Uterus (tissue), 2 donors: ENCODE data around the gene SLC44A3.

Experiments
- POLR2A ChIP-seq, 2 donors: fragments of 450-650 bp; IDR thresholded peaks; one replicate each; pipeline ENCODE4 v1.6.1; 2016; ENCODE audit warnings: antibody characterized with exemption in 2 of 2, mild to moderate bottlenecking in 1 of 2, moderate library complexity in 1 of 2
- TF ChIP-seq, protein P1 (sequence below), 4 experiments: fragments of 200-600 bp in 2 of 4; fragments of 450-650 bp in 2 of 4; sonication (generic) in 2 of 4; IDR thresholded peaks; one replicate each; pipeline ENCODE4 v1.5.1; 2016 to 2019; ENCODE audit warnings: antibody characterized with exemption in 4 of 4, mild to moderate bottlenecking in 2 of 4, moderate library complexity in 1 of 4

- TF ChIP-seq, protein P1, sequence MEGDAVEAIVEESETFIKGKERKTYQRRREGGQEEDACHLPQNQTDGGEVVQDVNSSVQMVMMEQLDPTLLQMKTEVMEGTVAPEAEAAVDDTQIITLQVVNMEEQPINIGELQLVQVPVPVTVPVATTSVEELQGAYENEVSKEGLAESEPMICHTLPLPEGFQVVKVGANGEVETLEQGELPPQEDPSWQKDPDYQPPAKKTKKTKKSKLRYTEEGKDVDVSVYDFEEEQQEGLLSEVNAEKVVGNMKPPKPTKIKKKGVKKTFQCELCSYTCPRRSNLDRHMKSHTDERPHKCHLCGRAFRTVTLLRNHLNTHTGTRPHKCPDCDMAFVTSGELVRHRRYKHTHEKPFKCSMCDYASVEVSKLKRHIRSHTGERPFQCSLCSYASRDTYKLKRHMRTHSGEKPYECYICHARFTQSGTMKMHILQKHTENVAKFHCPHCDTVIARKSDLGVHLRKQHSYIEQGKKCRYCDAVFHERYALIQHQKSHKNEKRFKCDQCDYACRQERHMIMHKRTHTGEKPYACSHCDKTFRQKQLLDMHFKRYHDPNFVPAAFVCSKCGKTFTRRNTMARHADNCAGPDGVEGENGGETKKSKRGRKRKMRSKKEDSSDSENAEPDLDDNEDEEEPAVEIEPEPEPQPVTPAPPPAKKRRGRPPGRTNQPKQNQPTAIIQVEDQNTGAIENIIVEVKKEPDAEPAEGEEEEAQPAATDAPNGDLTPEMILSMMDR (IDR thresholded peaks at IDR 0.05), result no peak
- no peak for TF ChIP-seq POLR2A (IDR thresholded peaks at IDR 0.05)
Observed at GRCh38 chr1:94883691-94884090, 63.5 kb downstream of the SLC44A3 start.
